Measurements from ENCODE around the gene CCL28. TPM values are rescaled to one million over a fixed set of nuclear protein-coding genes. Genes with fewer than 3 reads are reported as not detected.

The CCL28 gene
- total and polyA plus RNA-seq, 2 experiments from 2014 or later, result 5.7 to 7.1 TPM

DNA sequence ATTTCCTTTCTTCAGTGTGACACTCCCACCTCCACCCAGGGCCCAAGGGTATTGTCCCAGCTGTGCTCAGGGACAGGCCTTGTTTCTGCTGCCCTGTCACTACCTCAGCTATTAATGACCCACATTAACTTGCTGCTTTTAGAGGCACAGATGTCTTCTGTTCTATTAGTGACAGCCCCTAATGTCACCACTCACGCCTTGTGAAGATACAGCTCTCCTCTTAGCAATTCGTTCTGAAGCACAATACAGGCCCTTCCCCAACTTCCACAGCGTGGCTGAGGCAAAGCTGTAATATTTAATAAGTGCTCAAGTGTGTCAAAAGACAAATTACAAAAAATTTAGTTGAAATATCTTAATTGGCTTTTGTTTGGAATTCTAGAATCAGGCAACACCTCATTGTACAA, 54.3 kb downstream of the CCL28 start:
- H3K4me3 Mint-ChIP-seq, result no peak overlapping the region
- Histone ChIP-seq H3K4me3 (no peak overlapping the region), H2AFZ (no peak overlapping the region), H3K4me1 (ENCODE audit: insufficient read depth) (no peaks in the 10 kb centered on the region), H3K4me2 (no peak overlapping the region), H3K79me2 (replicated peaks; ENCODE audit: insufficient read depth) (no peaks in the 10 kb centered on the region), H4K20me1 (replicated peaks; ENCODE audit: insufficient read depth) (no peaks in the 10 kb centered on the region), H3K9me2 (ENCODE audit: insufficient read depth) (no peaks in the 10 kb centered on the region), H3K27me3 (ENCODE audit: insufficient read depth) (no peaks in the 10 kb centered on the region), H3K27ac (ENCODE audit: low read depth) (no peak overlapping the region), H3K36me3 (ENCODE audit: insufficient read depth) (no peaks in the 10 kb centered on the region), H3F3A (replicated peaks; ENCODE audit: low read depth) (no peaks in the 10 kb centered on the region)
- peaks cover 34% of the 10 kb centered on the region for H3K9me3 Mint-ChIP-seq
- ATAC-seq, result no peak
- peaks cover 13% of the 10 kb centered on the region; the same call in 2 of the 3 replicates for H3K36me3 Mint-ChIP-seq (ENCODE audit: low read depth)
- H3K4me1 Mint-ChIP-seq, result no peaks in the 10 kb centered on the region
- H3K27me3 Mint-ChIP-seq (ENCODE audit: insufficient read depth, low read depth, poor library complexity), result peaks cover 4% of the 10 kb centered on the region
- TF ChIP-seq, protein P1, sequence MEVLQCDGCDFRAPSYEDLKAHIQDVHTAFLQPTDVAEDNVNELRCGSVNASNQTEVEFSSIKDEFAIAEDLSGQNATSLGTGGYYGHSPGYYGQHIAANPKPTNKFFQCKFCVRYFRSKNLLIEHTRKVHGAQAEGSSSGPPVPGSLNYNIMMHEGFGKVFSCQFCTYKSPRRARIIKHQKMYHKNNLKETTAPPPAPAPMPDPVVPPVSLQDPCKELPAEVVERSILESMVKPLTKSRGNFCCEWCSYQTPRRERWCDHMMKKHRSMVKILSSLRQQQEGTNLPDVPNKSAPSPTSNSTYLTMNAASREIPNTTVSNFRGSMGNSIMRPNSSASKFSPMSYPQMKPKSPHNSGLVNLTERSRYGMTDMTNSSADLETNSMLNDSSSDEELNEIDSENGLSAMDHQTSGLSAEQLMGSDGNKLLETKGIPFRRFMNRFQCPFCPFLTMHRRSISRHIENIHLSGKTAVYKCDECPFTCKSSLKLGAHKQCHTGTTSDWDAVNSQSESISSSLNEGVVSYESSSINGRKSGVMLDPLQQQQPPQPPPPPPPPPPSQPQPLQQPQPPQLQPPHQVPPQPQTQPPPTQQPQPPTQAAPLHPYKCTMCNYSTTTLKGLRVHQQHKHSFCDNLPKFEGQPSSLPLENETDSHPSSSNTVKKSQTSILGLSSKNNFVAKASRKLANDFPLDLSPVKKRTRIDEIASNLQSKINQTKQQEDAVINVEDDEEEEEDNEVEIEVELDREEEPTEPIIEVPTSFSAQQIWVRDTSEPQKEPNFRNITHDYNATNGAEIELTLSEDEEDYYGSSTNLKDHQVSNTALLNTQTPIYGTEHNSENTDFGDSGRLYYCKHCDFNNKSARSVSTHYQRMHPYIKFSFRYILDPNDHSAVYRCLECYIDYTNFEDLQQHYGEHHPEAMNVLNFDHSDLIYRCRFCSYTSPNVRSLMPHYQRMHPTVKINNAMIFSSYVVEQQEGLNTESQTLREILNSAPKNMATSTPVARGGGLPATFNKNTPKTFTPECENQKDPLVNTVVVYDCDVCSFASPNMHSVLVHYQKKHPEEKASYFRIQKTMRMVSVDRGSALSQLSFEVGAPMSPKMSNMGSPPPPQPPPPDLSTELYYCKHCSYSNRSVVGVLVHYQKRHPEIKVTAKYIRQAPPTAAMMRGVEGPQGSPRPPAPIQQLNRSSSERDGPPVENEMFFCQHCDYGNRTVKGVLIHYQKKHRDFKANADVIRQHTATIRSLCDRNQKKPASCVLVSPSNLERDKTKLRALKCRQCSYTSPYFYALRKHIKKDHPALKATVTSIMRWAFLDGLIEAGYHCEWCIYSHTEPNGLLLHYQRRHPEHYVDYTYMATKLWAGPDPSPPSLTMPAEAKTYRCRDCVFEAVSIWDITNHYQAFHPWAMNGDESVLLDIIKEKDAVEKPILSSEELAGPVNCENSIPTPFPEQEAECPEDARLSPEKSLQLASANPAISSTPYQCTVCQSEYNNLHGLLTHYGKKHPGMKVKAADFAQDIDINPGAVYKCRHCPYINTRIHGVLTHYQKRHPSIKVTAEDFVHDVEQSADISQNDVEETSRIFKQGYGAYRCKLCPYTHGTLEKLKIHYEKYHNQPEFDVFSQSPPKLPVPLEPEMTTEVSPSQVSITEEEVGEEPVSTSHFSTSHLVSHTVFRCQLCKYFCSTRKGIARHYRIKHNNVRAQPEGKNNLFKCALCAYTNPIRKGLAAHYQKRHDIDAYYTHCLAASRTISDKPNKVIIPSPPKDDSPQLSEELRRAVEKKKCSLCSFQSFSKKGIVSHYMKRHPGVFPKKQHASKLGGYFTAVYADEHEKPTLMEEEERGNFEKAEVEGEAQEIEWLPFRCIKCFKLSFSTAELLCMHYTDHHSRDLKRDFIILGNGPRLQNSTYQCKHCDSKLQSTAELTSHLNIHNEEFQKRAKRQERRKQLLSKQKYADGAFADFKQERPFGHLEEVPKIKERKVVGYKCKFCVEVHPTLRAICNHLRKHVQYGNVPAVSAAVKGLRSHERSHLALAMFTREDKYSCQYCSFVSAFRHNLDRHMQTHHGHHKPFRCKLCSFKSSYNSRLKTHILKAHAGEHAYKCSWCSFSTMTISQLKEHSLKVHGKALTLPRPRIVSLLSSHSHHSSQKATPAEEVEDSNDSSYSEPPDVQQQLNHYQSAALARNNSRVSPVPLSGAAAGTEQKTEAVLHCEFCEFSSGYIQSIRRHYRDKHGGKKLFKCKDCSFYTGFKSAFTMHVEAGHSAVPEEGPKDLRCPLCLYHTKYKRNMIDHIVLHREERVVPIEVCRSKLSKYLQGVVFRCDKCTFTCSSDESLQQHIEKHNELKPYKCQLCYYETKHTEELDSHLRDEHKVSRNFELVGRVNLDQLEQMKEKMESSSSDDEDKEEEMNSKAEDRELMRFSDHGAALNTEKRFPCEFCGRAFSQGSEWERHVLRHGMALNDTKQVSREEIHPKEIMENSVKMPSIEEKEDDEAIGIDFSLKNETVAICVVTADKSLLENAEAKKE (CRISPR knock-in tag; IDR thresholded peaks at IDR 0.05), result no peak
- no peak overlapping the region for H3K27ac Mint-ChIP-seq
- DNase-seq (ENCODE audit: low spot score), result no peak

DNA sequence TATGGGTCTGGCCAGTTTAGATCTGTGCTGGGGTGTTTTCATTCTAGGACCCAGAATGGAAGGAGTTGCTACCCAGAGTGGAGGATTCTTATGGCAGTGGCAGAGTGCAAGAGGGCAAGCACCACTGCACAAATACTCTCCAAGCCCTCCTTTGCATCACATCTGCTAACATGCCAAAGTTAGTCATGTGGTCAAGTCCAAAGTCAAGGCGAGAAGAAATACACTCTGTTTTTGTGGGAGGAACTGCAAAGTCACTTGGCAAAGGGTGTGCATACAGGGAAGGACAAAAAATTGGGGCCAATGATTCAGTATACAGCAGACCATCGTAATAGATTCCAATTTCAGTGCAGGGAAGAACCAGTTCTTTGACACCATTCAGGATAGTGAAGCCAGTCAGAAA, 55.1 kb downstream of the CCL28 start:
- Mint-ChIP-seq H3K27me3 (ENCODE audit: insufficient read depth, low read depth, poor library complexity) (peaks cover 4% of the 10 kb centered on the region), H3K4me1 (no peaks in the 10 kb centered on the region)
- TF ChIP-seq, protein P2, sequence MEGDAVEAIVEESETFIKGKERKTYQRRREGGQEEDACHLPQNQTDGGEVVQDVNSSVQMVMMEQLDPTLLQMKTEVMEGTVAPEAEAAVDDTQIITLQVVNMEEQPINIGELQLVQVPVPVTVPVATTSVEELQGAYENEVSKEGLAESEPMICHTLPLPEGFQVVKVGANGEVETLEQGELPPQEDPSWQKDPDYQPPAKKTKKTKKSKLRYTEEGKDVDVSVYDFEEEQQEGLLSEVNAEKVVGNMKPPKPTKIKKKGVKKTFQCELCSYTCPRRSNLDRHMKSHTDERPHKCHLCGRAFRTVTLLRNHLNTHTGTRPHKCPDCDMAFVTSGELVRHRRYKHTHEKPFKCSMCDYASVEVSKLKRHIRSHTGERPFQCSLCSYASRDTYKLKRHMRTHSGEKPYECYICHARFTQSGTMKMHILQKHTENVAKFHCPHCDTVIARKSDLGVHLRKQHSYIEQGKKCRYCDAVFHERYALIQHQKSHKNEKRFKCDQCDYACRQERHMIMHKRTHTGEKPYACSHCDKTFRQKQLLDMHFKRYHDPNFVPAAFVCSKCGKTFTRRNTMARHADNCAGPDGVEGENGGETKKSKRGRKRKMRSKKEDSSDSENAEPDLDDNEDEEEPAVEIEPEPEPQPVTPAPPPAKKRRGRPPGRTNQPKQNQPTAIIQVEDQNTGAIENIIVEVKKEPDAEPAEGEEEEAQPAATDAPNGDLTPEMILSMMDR (conservative IDR thresholded peaks at IDR 0.05; ENCODE audit: low read depth in 2 of 2), result no peak
- TF ChIP-seq JUNB (IDR thresholded peaks at IDR 0.05; ENCODE audit: unreplicated experiment) (no peak), NANOG (IDR thresholded peaks at IDR 0.05; ENCODE audit: borderline replicate concordance) (no peak), EZH2 (IDR thresholded peaks at IDR 0.05; ENCODE audit: low read depth, unreplicated experiment) (no peak), CREB1 (CRISPR knock-in tag; IDR thresholded peaks at IDR 0.05; ENCODE audit: low read depth) (no peak), POLR2AphosphoS5 (IDR thresholded peaks at IDR 0.05; ENCODE audit: low read depth) (no peak)
- TF ChIP-seq, protein P3, sequence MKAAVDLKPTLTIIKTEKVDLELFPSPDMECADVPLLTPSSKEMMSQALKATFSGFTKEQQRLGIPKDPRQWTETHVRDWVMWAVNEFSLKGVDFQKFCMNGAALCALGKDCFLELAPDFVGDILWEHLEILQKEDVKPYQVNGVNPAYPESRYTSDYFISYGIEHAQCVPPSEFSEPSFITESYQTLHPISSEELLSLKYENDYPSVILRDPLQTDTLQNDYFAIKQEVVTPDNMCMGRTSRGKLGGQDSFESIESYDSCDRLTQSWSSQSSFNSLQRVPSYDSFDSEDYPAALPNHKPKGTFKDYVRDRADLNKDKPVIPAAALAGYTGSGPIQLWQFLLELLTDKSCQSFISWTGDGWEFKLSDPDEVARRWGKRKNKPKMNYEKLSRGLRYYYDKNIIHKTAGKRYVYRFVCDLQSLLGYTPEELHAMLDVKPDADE (IDR thresholded peaks at IDR 0.05), result no peak

More for the DNA sequence above, 55.1 kb downstream of the CCL28 start:
- Histone ChIP-seq H4K20me1 (replicated peaks; ENCODE audit: insufficient read depth) (no peaks in the 10 kb centered on the region), H3K9me2 (ENCODE audit: insufficient read depth) (no peaks in the 10 kb centered on the region), H3K36me3 (ENCODE audit: insufficient read depth) (no peaks in the 10 kb centered on the region), H3F3A (replicated peaks; ENCODE audit: low read depth) (no peaks in the 10 kb centered on the region), H3K27me3 (ENCODE audit: insufficient read depth) (no peaks in the 10 kb centered on the region), H3K4me1 (ENCODE audit: insufficient read depth) (no peaks in the 10 kb centered on the region), H2AFZ (no peak overlapping the region), H3K4me3 (no peak overlapping the region), H3K27ac (ENCODE audit: low read depth) (no peak overlapping the region), H3K4me2 (no peak overlapping the region), H3K79me2 (replicated peaks; ENCODE audit: insufficient read depth) (no peaks in the 10 kb centered on the region)
- DNase-seq (ENCODE audit: low spot score) (no peak), ATAC-seq (no peak)
- peaks cover 34% of the 10 kb centered on the region for H3K9me3 Mint-ChIP-seq
- no peak overlapping the region for H3K4me3 Mint-ChIP-seq
- H3K36me3 Mint-ChIP-seq (ENCODE audit: low read depth), result peaks cover 13% of the 10 kb centered on the region; the same call in 2 of the 3 replicates
- no peak overlapping the region for H3K27ac Mint-ChIP-seq
